Measurements from ENCODE around the gene VPS18. TPM values are rescaled to one million over a fixed set of nuclear protein-coding genes. Genes with fewer than 3 reads are reported as not detected.
A peak's percentile ranks its signal among the peaks of the same experiment; 100 is the strongest.
"Not testable (repeated sequence)": the region's sequence is repeated elsewhere in the genome, so short reads cannot be mapped to it uniquely, and the experiment has no call there.

Gene VPS18
- total RNA-seq, 2 donors from 2014 or later: 17.1 to 23.7 TPM

DNA sequence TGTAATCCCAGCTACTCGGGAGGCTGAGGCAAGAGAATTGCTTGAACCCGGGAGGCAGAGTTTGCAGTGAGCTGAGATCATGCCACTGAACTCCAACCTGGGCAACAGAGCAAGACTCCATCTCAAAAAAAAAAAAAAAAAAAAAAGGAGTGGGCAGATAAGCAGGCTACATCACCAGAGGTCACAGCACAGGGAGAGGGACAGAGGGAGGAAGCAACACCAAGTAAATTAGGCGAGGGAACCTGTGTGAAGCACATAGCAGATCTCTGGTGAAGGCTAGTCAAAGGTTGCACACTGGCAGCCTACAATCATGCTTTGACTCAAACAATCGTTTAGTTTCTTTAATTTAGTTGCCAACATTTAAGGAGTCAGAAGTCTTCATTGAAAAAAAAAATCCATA, 33.1 kb upstream of the VPS18 start:
- intact Hi-C loops (cut with DNase I); DNase-seq; ATAC-seq: not testable (repeated sequence)

DNA sequence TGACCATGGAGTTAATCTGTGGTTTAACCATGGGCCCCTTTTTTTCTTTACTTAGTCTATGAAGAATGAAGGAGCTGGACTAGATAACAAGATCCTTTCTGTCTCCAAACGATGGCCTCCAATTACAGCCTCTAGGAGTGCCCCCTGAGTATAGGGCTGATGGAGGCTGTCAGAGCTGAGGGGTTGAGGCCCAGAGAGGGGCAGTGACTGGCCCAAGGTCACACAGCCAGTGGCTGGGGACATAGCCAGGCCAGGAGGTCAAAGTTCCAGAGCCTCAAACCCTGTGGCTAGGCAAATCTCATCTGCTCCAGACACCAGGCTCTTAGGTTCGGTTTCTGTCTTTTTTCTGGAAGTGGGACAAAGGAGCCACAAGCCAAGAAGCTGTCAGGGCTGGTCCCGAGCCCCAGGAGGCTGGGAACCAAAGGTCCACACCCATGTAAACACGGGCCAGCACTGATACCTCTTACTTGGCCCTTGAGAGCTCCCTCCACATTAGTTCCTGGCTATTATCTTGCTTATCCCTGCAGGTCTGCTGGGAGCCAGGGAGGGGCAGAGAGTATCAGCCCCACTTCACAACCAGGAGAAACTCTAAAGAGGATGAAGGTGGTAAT, 30.5 kb upstream of the VPS18 start:
- intact Hi-C loops (cut with DNase I): no loop called here
- no peak for ATAC-seq
- DNase-seq: no peak

DNA sequence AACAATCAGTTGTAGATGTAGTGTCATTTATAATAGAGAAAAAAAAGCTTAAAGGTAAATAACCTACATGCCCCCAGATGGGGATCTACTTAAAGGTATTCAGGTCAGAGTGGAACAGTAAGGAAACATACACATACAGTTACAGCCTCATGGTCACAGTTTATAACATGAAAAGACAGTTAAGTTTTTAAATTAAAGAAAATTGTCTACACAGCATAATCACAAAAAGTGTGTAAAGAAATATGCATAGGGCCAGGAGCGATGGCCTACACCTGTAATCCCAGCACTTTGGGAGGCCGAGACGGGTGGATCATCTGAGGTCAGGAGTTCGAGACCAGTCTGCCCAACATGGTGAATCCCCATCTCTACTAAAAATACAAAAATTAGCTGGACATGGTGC, 27.1 kb upstream of the VPS18 start:
- DNase-seq: no peak
- intact Hi-C loops (cut with DNase I): no loop called here
- ATAC-seq: no peak

DNA sequence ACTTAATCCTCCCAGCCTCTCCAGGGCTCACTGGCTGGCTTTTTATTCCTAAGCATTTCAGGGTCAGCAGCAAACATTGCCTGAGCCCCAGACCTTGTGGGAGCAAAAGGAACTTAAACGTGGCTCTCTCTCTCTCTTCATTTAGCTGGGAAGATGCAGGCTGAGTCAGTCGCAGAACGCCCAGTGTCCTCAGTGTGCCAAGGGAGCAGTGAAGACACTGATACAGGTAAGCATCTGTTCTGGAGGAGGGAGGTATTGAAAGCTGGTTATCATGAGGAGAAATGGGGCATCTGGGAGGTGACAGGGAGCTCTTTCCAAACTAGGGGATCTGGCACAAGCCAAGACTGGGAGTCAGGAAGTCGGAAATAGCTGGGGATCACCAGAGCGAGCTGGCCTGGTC, 24.6 kb upstream of the VPS18 start:
- ATAC-seq: no peak
- intact Hi-C loops (cut with DNase I): no loop called here
- DNase-seq: no peak

DNA sequence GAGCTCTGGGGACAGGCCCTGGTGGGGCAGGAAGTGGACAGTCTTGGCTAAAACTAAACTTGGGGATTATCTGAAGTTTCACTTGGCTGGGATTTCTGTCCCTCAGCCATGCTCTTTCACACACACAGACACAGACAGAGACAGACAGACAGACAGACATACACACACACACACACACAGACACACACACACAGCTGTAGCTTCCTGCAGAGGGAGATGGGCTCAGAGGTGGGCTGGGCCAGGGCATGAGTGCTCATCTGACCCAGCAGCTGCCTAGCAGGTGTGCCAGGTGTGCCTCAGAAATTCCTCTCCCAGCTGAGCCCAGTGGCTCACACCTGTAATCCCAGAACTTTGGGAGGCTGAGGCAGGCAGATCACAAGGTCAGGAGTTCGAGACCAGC, 23.5 kb upstream of the VPS18 start:
- DNase-seq: no peak
- ATAC-seq: peak in 1 of 2 donors; percentile 13
- intact Hi-C loops (cut with DNase I): no loop called here

DNA sequence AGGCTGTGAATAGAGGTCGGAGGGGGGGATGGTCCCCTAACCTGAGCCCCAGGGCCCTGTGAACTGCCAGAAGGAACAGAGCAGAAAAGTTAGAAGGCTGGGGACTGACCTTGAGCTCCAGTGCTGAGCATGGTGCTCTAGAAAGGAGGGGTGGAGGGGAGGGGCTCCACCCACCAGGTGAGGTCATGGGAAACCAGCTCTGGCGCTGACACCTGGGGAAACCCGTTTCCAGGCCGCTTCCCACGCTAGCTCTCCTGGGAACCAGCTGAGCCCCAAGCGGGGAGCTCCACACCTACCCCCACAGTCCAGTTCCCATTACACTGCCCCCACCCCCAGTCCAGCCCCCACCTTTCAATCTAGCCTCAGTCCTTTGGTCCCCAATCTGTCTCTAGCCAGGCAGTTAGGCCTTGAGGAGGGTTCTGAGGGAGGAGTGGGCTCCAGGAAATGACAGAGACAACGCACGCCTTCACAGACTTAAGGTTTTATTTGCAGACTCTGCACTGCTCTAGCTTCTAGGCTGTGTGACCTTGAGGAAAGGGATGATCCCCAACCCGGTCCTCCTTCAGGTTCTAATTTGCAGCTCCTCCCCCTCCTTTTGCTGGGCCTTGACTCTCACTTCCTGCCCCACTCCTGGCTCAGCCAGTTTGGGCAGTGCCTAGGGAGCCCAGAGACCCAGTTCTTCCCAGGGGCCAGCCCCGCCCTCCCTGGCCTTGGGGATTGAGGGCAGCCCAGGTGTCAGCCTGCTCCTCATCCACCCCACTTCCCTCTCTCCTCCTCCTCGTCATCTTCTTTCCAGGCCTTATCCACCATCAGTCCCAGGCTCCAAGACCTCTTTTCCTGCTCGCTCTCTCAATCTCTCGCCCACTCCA, 22.3 kb upstream of the VPS18 start:
- DNase-seq: no peak
- ATAC-seq: no peak
- intact Hi-C loops (cut with DNase I): no loop called here

DNA sequence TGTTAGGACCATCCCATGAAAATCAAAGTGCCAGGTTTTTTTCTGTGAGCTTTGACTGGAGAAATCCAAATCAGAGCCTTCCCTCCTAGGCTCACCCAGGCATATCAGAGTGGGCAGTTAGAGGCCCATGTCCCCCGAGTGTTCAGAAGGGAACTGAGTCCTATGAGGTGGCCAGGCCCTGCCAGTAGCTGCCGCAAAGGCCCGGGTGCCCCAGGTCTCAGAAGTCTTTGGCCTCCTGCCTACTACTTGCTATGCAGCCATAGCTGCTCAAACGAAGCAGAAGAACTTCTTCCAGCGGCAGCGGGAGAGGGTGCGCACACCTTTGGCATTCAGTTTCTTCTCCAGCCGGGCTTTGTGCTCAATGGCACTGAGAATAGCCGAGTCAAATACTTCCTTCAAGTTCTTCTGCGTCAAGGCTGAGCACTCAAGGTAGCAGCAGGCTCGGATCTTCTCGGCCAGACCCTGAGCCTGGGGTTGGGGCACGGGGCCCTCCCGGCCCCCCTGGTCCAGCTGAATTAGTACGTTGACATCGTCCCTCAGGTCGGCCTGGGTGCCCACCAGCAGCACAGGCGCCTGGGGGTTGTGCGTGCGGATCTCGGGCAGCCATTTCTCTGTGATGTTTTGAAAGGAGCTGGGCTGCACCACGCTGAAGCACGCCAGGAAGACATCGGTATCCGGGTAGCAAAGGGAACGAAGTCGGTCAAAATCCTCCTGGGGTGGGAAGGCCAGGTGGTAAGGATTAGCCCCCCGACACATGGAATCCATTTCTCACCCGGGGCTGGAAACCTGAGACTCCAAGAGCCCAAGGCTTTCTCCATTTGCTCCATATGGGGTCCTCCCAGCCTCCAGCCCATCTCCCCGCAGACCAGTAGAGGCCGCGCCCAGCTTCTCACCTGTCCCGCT, 21.2 kb upstream of the VPS18 start:
- DNase-seq (no peak), ATAC-seq (no peak)
- intact Hi-C loops (cut with DNase I): no loop called here

DNA sequence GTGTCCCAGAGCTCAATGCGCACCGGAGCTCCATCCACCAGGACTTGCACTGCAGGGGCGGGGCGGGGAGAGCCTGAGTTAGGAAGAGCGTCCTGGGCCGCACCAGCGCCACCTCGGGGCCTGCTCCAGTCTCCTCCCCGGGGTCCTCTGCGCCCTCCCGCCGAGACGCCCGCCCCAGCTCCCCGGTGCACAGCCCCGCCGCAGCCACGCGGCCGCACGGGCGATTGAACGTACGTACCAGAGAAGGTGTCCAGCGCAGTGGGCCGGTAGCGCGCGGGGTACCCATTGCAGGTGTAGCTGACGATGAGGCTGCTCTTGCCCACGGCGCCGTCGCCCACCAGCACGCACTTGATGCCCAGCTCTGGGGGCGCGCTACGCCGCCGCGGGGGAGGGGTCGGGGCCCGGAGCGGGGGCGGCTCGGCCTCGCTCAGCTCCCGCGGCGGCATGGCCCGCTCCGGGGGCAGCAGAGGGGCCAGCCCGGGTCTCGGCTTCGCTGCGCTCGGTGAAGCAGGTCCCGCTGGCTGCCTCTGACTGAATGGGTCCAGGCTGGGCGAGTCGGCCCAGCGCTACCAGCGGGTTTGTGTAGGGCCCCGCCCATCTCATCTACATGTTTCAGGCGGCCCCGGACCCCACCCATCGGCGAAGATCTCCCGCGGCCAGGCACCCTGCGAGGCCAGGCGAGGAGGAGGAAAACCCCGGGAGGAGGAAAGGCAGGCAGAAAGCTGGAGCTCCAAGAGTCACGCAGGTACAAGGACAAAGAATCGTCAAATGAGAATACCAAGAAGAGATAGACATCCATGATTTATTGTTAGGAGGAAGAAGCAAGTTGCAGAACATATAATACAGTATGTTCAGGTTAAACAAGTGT, 20.3 kb upstream of the VPS18 start, which contains the start of gene RHOV:
Gene RHOV (minus strand): TSS at position 541 of the 868 bp plus-strand sequence. CDS start 95 bp downstream, at position 446.
- DNase-seq (peak; percentile 66), ATAC-seq (peak; percentile 86 to 95)
- intact Hi-C loops (cut with DNase I): no loop called here

DNA sequence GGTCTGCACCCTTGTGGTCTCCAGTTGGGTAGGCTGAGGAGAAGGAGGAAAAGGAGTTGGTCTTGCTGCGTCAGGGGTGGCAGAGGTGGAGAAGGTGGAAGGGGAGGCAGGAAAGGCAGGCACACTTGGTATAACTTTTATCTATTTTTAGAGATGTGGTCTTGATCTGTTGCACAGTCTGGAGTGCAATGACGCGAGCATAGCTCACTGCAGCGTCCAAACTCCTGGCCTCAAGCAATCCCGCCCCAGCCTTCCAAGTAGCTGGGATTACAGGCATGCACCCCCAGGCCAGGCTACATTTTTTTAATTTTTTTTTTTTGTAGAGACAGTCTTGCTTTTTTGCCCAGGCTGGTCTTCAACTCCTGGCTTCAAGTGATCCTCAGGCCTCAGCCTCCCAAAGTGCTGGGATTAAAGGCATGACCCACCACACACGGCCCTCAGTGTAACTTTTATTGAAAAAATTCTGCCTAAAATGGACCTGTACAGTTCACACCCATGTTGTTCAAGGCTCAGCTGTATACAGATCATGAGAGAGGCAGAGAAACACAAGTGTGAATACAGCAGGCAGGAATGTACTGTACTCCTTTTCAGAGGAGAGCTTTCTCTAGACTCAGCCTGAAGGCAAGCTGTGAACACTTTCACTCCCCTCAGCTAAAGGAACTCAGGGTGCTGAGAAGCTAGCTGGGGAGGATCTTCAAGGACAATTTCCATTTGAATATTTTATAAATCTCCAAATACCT, 18.1 kb upstream of the VPS18 start:
- DNase-seq (no peak), ATAC-seq (no peak)
- intact Hi-C loops (cut with DNase I): no loop called here

DNA sequence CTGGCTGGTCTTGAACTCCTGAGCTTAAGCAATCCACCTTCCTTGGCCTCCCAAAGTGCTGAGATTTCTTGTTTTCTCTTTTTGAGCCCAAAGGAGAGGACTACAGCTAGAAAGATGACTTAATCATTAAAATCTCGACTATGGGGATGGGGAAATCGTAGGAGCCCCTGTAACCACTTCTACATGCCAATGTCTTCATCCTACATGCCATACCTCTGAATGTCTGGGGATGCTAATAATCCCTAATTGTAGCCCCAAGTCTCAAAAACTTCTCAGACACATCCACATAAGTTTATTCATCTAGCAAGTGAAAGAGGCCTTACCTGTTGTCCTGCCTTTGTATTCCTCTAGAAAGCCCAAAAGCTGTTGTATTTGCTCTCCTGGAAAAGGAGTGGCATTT, 16.6 kb upstream of the VPS18 start:
- no peak for DNase-seq
- intact Hi-C loops (cut with DNase I): no loop called here
- no peak for ATAC-seq

DNA sequence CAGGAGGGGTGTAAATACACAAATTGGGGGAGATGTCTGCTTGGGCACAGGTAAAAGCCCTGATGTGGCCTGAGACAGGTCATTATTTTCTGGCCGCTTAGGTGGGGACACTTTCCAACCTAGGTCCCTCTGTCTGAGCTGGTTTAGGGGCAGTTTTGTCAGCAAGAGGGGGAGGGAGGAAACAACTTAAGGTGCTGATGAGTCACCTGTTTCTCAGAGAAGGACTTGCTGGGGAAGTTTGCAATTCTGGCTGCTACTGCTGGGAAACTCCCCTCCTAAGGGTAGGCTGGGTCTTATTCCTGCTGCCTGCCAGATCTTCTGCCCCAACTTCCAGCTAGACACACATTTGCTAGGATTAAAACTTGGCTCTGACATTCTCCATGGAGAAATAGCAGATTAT, 15.5 kb upstream of the VPS18 start:
- no peak for ATAC-seq
- intact Hi-C loops (cut with DNase I): no loop called here
- no peak for DNase-seq

DNA sequence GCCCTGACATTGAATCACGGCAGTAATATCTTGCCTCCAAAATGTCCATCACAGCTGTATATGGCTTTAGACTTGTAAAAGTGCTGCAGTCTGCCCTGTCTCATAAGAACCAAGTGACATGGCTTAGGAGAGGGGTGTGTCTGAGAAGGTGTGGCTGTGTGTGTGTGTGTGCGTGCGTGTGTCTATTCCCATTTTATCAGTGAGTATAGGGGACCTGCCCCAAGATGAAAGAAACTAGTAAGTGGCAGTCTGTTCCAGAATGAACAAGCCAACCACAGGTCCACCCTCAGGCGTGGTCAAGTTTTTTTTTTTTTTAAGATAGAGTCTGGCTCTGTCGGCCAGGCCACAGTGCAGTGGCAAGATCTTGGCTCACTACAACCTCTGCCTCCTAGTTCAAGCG, 14.6 kb upstream of the VPS18 start:
- no peak for DNase-seq
- intact Hi-C loops (cut with DNase I): no loop called here

DNA sequence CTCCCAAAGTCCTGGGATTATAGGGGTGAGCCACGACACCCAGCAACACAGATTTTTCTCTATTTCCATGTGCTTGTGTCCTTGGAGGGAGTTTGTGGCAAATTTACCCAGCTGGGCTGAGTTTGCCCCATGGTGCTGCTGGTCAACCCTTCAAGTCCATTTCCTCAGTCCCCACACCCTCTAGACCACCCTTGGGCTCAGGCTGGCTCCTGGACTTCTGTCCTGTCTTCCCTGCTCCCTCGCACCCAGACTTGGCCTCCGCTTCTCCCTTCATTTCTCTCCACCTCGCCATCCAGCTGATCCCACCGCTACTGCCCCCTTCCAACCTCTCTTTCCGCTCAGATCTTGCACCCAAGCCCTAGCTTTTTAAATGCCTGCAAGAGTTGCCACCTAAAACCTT, 12.9 kb upstream of the VPS18 start:
- ATAC-seq (no peak), DNase-seq (no peak)
- intact Hi-C loops (cut with DNase I): no loop called here

More for the DNA sequence above, 14.6 kb upstream of the VPS18 start:
- no peak for ATAC-seq

DNA sequence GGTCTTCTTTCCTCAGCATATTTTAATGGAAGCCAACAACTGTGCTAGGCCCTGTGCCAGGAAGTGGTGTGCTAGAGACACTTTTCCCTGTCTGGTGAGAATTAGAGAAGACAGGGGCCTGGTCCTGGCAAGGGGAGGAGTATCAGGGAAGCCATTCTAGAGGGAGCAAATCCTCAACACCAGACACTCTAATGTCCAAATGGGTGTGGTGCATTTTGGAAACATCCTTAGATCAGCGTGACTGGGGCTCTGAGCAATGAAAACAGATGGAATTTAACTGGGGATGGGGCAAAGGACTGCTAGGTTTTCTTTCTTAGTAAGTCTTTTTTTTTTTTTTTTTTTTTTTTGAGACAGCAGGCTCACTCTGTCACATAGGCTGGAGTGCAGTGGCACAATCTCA, 7.7 kb upstream of the VPS18 start:
- DNase-seq (no peak), ATAC-seq (no peak)
- intact Hi-C loops (cut with DNase I): no loop called here

DNA sequence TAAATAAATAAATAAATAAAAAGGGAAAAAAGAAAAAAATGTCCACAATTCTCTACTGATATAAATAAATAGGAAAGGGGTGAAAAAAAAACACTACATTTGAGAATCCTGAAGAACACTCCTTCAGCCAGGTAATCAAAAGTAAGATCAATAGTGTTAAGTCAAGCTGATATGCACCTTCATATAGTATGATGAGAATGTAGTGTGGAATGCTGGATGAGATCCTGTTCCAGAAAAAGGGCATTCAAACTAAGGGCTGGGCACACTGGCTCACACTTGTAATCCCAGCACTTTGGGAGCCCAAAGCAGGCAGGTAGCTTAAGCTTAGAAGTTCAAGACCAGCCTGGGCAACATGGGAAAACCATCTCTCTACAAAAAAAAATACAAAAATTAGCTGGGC, 5.1 kb upstream of the VPS18 start:
- intact Hi-C loops (cut with DNase I): no loop called here
- DNase-seq: no peak
- no peak for ATAC-seq

DNA sequence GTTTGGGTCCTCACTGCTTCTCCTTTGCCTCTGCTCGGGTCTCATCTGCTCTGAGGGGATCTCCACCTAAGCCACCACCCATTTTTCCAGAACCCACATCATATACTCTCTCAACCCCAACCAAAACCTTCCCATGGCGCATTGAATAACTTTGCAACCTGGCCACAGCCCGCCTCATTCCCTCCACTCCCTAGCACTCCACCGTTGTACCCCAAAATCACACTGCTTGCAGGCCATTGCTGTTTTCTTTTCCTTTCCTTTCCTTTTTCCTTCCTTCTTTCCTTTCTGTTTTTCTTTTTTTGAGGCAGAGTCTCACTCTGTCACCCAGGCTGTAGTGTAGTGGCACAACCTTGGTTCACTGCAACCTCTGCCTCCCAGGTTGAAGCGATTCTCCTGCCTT, 3.1 kb upstream of the VPS18 start:
- intact Hi-C loops (cut with DNase I): loop anchor here in 1 of 2 donors (5.0 kb wide), 2 partner anchors 214 to 369 kb away; no protein-coding TSS in a partner anchor
- DNase-seq: no peak
- no peak for ATAC-seq

DNA sequence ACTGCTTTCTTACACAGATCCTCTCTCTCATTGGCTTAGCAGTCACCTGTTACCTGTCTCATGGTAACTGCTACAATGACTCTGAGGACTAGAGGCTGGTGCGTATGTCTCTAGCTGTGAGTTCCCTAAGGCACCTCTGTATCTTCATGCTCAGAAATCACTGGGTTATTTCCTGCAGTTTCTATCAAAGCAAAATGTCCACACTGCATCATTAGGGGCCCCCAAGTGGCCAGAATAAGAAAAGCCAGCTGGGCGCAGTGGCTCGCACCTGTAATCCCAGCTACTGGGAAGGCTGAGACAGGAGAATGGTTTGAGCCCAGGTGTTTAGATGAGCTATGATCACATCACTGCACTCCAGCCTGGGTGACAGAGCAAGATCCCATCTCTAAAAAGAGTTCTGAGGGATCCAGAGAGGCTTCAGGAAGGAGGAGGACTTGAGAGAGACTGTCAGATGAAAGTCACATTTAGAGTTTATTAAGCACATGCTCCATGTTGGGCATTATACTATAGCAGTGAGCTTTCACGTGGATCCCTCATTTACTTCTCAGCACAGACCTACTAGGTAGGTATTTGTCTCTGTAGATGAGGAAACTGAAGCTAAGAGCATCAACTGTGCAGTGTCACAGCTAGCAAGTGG, 2.3 kb upstream of the VPS18 start:
- DNase-seq (no peak), ATAC-seq (no peak)
- intact Hi-C loops (cut with DNase I): loop anchor here in 1 of 2 donors (2.0 to 5.0 kb wide), 3 partner anchors 35 to 370 kb away; no protein-coding TSS in a partner anchor
